GM18858 (cell line): ENCODE data around the gene COL6A2.
"Not testable (repeated sequence)": the region's sequence is repeated elsewhere in the genome, so short reads cannot be mapped to it uniquely, and the experiment has no call there.

Experiments
- ATAC-seq: cut with Tn5 transposase; IDR thresholded peaks from one replicate; pipeline ENCODE4 v1.9.1; 2021; ENCODE audit not compliant: unreplicated experiment

COL6A2 gene

GRCh38 chr21:46170436-46171193 lies 72.7 kb downstream of the COL6A2 start:
- ATAC-seq: not testable (repeated sequence)

- no peak for ATAC-seq
Measured at GRCh38 chr21:46171585-46171984, 73.7 kb downstream of the COL6A2 start.

GRCh38 chr21:46171996-46172862 lies 74.3 kb downstream of the COL6A2 start:
- ATAC-seq: no peak

- ATAC-seq: no peak
Measured at GRCh38 chr21:46172863-46173528, 75.1 kb downstream of the COL6A2 start.

GRCh38 chr21:46173573-46173972 lies 75.7 kb downstream of the COL6A2 start:
- ATAC-seq: no peak

GRCh38 chr21:46176443-46177129 lies 78.7 kb downstream of the COL6A2 start:
- not testable (repeated sequence) for ATAC-seq

- ATAC-seq: no peak
Measured at GRCh38 chr21:46178961-46179360, 81.0 kb downstream of the COL6A2 start.
